A549 (cell line): Measurements from ENCODE around the gene DDX17. TPM values are rescaled to one million over a fixed set of nuclear protein-coding genes. Genes with fewer than 3 reads are reported as not detected.

ENCODE experiments used
- ATAC-seq, 2 experiments: fragments of 200-7000 bp in 1 of 2; fragments of >200 bp in 1 of 2; cut with Nextera tagmentation in 1 of 2; cut with Tn5 transposase in 1 of 2; 3 replicates each; pipeline versions ENCODE4 v1.8.0 to v1.9.1; 2018 to 2020; ENCODE audit warnings: mild to moderate bottlenecking in 1 of 2, moderate library complexity in 1 of 2
- CTCF ChIA-PET: fragments of 300-600 bp; sonication (Branson Sonifier 250); formaldehyde crosslinking; extraction: SDS; loops from one replicate; lab custom pipeline; 2021; ENCODE audit warnings: antibody characterized with exemption, inconsistent platforms; lab: Yijun Ruan, JAX
- POLR2A ChIA-PET: fragments of 350-600 bp; formaldehyde crosslinking; extraction: SDS; loops from one replicate; lab custom pipeline; 2021; ENCODE audit warnings: antibody characterized with exemption, inconsistent platforms; lab: Yijun Ruan, JAX
- DNase-seq, 2 experiments: peaks; one replicate each; pipeline versions ENCODE4 v3.0.0 to v3.0.0-alpha.2; 2011 to 2016; ENCODE audit warnings: low read depth in 1 of 2, low spot score in 1 of 2
- FAIRE-seq: peaks from 2 replicates; lab custom pipeline; 2011; peaks lifted over from hg19 to GRCh38; lab: Jason Lieb, UNC
- H3K27ac ChIP-seq, 2 experiments: fragments of >200 bp; sonication (Bioruptor Twin); formaldehyde crosslinking; 3 replicates each; pipeline ENCODE4 v1.5.1; 2016 to 2017
- H3K4me1 ChIP-seq: fragments of >200 bp; sonication (Bioruptor Twin); formaldehyde crosslinking; 3 replicates; pipeline ENCODE4 v1.6.1; 2016
- H3K4me2 ChIP-seq: fragments of >200 bp; sonication (Bioruptor Twin); formaldehyde crosslinking; 3 replicates; pipeline ENCODE4 v1.6.1; 2016
- H3K4me3 ChIP-seq: fragments of >200 bp; sonication (Bioruptor Twin); formaldehyde crosslinking; 3 replicates; pipeline ENCODE4 v1.5.1; 2016
- H3K9me3 ChIP-seq: fragments of >200 bp; sonication (Bioruptor Twin); formaldehyde crosslinking; 3 replicates; pipeline ENCODE4 v1.6.1; 2016
- CTCF ChIP-seq: fragments of >200 bp; sonication (Bioruptor Twin); formaldehyde crosslinking; IDR thresholded peaks from 3 replicates; pipeline ENCODE4 v1.5.1; 2016
- E2F6 ChIP-seq: IDR thresholded peaks from 2 replicates; pipeline ENCODE4 v1.6.1; 2012; ENCODE audit warnings: low read depth, borderline replicate concordance
- EP300 ChIP-seq, 2 experiments: fragments of >200 bp; sonication (Bioruptor Twin); formaldehyde crosslinking; IDR thresholded peaks; 2 replicates in 1 of 2; 3 replicates in 1 of 2; pipeline ENCODE4 v1.6.1; 2016 to 2017
- ESRRA ChIP-seq: fragments of 150-350 bp; IDR thresholded peaks from 2 replicates; pipeline ENCODE4 v1.6.1; 2014; ENCODE audit warnings: mild to moderate bottlenecking, low read length, borderline replicate concordance
- FOSB ChIP-seq: fragments of 250-450 bp; sonication (Bioruptor Pico); IDR thresholded peaks from 2 replicates; pipeline ENCODE4 v1.5.0; 2020; ENCODE audit warnings: mild to moderate bottlenecking, moderate library complexity
- GATA3 ChIP-seq: IDR thresholded peaks from 2 replicates; pipeline ENCODE4 v1.6.1; 2012; ENCODE audit warnings: borderline replicate concordance
- HDAC2 ChIP-seq: fragments of 200-600 bp; sonication (generic); IDR thresholded peaks from 2 replicates; pipeline ENCODE4 v1.6.1; 2016
- HEYL ChIP-seq: fragments of 250-450 bp; sonication (Bioruptor Pico); IDR thresholded peaks from 2 replicates; pipeline ENCODE4 v1.8.0; 2021; ENCODE audit warnings: mild to moderate bottlenecking, moderate library complexity
- HOXB5 ChIP-seq: fragments of 250-450 bp; sonication (Bioruptor Pico); IDR thresholded peaks from 2 replicates; pipeline ENCODE4 v1.5.0; 2020; ENCODE audit warnings: mild to moderate bottlenecking, moderate library complexity
- JUNB ChIP-seq: fragments of >200 bp; sonication (Bioruptor Twin); formaldehyde crosslinking; IDR thresholded peaks from 2 replicates; pipeline ENCODE4 v1.6.1; 2016
- MAZ ChIP-seq: fragments of 150-350 bp; IDR thresholded peaks from 2 replicates; pipeline ENCODE4 v1.6.1; 2014; ENCODE audit warnings: antibody characterized with exemption, low read depth, low read length, borderline replicate concordance
- NR3C1 ChIP-seq: fragments of >200 bp; sonication (Bioruptor Twin); formaldehyde crosslinking; IDR thresholded peaks from 3 replicates; pipeline ENCODE4 v1.6.1; 2017
- PHF8 ChIP-seq: fragments of 200-600 bp; sonication (generic); IDR thresholded peaks from 2 replicates; pipeline ENCODE4 v1.6.1; 2016; ENCODE audit warnings: low read depth, mild to moderate bottlenecking, antibody characterized with exemption, moderate library complexity, borderline replicate concordance
- POLR2A ChIP-seq: IDR thresholded peaks from 2 replicates; pipeline ENCODE4 v1.6.1; 2012; ENCODE audit warnings: mild to moderate bottlenecking, low read length
- POLR2AphosphoS2 ChIP-seq: conservative IDR thresholded peaks from 2 replicates; pipeline ENCODE4 v1.6.1; 2012; ENCODE audit warnings: low read length, improper control_type of control experiment, inconsistent platforms
- RAD21 ChIP-seq, 2 experiments: fragments of >200 bp in 1 of 2; sonication (Bioruptor Twin) in 1 of 2; formaldehyde crosslinking in 1 of 2; IDR thresholded peaks in 1 of 2; conservative IDR thresholded peaks in 1 of 2; 2 replicates in 1 of 2; 3 replicates in 1 of 2; pipeline ENCODE4 v1.6.1; 2012 to 2018; ENCODE audit warnings: inconsistent platforms in 1 of 2
- RARB ChIP-seq: fragments of 250-450 bp; sonication (Bioruptor Pico); IDR thresholded peaks from 2 replicates; pipeline ENCODE4 v1.8.0; 2021; ENCODE audit warnings: mild to moderate bottlenecking, moderate library complexity
- TFCP2L1 ChIP-seq: fragments of 250-450 bp; sonication (Bioruptor Pico); IDR thresholded peaks from 2 replicates; pipeline ENCODE4 v1.5.0; 2021; ENCODE audit warnings: mild to moderate bottlenecking
- TP53 ChIP-seq: fragments of 250-450 bp; sonication (Bioruptor Pico); IDR thresholded peaks from 2 replicates; pipeline ENCODE4 v1.5.0; 2021; ENCODE audit warnings: mild to moderate bottlenecking, moderate library complexity
- ZNF302 ChIP-seq: fragments of 250-450 bp; sonication (Bioruptor Pico); IDR thresholded peaks from 2 replicates; pipeline ENCODE4 v1.9.0; 2021; ENCODE audit warnings: inconsistent platforms, mild to moderate bottlenecking, moderate library complexity
- WGBS: methylation state at CpG from one replicate; pipeline ENCODE4 v1.1.6; 2017; ENCODE audit errors: missing lambda C conversion rate; 5-methylcytosine and 5-hydroxymethylcytosine counted together
- polyA plus RNA-seq, 4 experiments: library from polyadenylated mRNA; depleted of rRNA in 3 of 4; stranded (reverse); fragments of >200 nt; fragmentation: RNase III in 1 of 4; extraction: RNeasy Plus Mini Kit Qiagen cat#74134 plus additional on column Dnase treatment in 1 of 4; gene quantifications; 2 replicates in 3 of 4; 3 replicates in 1 of 4; pipeline ENCODE4 v1.2.3, GENCODE V29; 2011 to 2017

DDX17 gene
- polyA plus RNA-seq, 2 of the 4 experiments (the other 2 are of a cell fraction), result 117 to 292 TPM

DNA sequence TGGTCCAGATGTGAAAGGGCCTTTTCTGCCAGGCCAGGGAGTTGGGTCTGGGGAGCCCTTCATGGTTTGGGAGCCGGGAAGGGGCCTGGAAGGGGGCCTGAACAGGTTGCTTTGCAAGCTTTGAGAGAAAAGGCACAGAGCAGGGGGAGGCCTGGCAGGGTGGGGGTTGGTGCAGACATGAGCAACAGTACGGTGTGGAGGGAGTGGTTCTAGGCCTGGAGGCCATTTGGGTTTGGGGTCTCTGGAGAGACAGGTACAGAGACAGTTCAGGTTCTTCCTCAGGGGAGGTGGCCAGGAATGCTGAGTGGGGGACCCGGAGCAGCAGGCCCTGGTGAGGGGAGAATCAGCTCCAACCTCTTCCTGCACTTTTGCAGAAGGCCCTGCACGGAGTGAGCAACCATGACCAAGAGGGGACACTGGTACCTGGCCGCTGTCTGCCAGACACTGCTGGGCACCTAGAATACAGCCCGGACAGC, 36.8 kb downstream of the DDX17 start:
- FAIRE-seq (no peak), ATAC-seq (no peak), DNase-seq (no peak)
- POLR2A ChIA-PET, result no interaction called here
- TF ChIP-seq JUNB (no peak), RAD21 (conservative IDR thresholded peaks at IDR 0.05 in 1 of 2, IDR thresholded peaks at IDR 0.05 in 1 of 2) (no peak), HDAC2 (no peak), NR3C1 (no peak)
- Histone ChIP-seq H3K4me1 (peaks cover 9% of the 10 kb centered on the region; the same call in 2 of the 3 replicates), H3K9me3 (no peaks in the 10 kb centered on the region), H3K4me3 (no peak overlapping the region), H3K27ac (no peak overlapping the region), H3K4me2 (no peak overlapping the region)
- WGBS, result 94% methylated on average over 6 of the region's 6 CpGs
- CTCF ChIA-PET, result interaction anchor here (1.2 to 1.3 kb wide), 2 partner anchors 18 to 103 kb away, joined by 3 read pairs; no protein-coding TSS in a partner anchor

- peaks cover 9% of the 10 kb centered on the region; the same call in 2 of the 3 replicates for H3K4me1 ChIP-seq
- CTCF ChIA-PET, result interaction anchor here (1.2 to 1.3 kb wide), 2 partner anchors 17 to 103 kb away, joined by 3 read pairs; no protein-coding TSS in a partner anchor
- peak overlapping the region; percentile 53 for H3K4me3 ChIP-seq
- H3K4me2 ChIP-seq, result peak overlapping the region; percentile 91
- peak in 1 of 2 experiments; percentile 38 for DNase-seq
- H3K9me3 ChIP-seq, result no peaks in the 10 kb centered on the region
- WGBS, result 68% methylated on average over 13 of the region's 28 CpGs
- TF ChIP-seq ESRRA (no peak), E2F6 (no peak), POLR2A (no peak)
- no peak for FAIRE-seq
- POLR2A ChIA-PET, result no interaction called here
- ATAC-seq, result peak; percentile 48 to 65; a peak in 3 of 6 replicates
- H3K27ac ChIP-seq, result peak overlapping the region; percentile 76 to 91
These were observed 37.4 kb downstream of the DDX17 start for GRCh38 chr22:38468443-38469305.

GRCh38 chr22:38467904-38468442, 38.1 kb downstream of the DDX17 start, which contains the start of gene KDELR3:
TSS of gene KDELR3 (plus strand) at chr22:38468096. CDS start at chr22:38468234, 138 bp downstream.
- FAIRE-seq (no peak), DNase-seq (peak in 1 of 2 experiments; percentile 40), ATAC-seq (peak; percentile 75 to 88)
- CTCF ChIA-PET, result no interaction called here
- H3K4me2 ChIP-seq, result peak within 1 kb of the TSS; percentile 91
- POLR2A ChIA-PET, result no interaction called here
- H3K27ac ChIP-seq, result peak within 1 kb of the TSS; percentile 76 to 91
- no peaks in the 10 kb centered on the region for H3K9me3 ChIP-seq
- H3K4me3 ChIP-seq, result peak within 1 kb of the TSS; percentile 53
- peaks cover 9% of the 10 kb centered on the region; the same call in 2 of the 3 replicates for H3K4me1 ChIP-seq
- peak; percentile 28; the same call in 1 of the 2 replicates for TF ChIP-seq E2F6
- TF ChIP-seq PHF8, result 0 out of 2 replicates have a peak, but pooled peaks have one; percentile 43
- TF ChIP-seq TP53, result no peak
- TF ChIP-seq POLR2A, result peak; percentile 49
- TF ChIP-seq ZNF302 (CRISPR knock-in tag), result no peak
- TF ChIP-seq TFCP2L1 (CRISPR knock-in tag), result no peak
- TF ChIP-seq MAZ, result no peak
- TF ChIP-seq RARB (CRISPR knock-in tag), result no peak
- no peak; a peak in 1 of 5 replicates for TF ChIP-seq RAD21 (conservative IDR thresholded peaks at IDR 0.05 in 1 of 2, IDR thresholded peaks at IDR 0.05 in 1 of 2)
- TF ChIP-seq CTCF, result no peak
- TF ChIP-seq POLR2AphosphoS2, result no peak
- TF ChIP-seq EP300 (IDR thresholded peaks at IDR 0.05), result no peak
- TF ChIP-seq HEYL (CRISPR knock-in tag), result no peak
- TF ChIP-seq FOSB (CRISPR knock-in tag), result no peak
- TF ChIP-seq HOXB5 (CRISPR knock-in tag), result no peak
- no peak for TF ChIP-seq GATA3
- WGBS, result 0% methylated on average over 2 of the region's 53 CpGs
